Measurements from ENCODE around the gene DOC2A. TPM values are rescaled to one million over a fixed set of nuclear protein-coding genes. Genes with fewer than 3 reads are reported as not detected.
"Not testable (repeated sequence)": the region's sequence is repeated elsewhere in the genome, so short reads cannot be mapped to it uniquely, and the experiment has no call there.

DOC2A gene
- 0.15 TPM for total RNA-seq

DNA sequence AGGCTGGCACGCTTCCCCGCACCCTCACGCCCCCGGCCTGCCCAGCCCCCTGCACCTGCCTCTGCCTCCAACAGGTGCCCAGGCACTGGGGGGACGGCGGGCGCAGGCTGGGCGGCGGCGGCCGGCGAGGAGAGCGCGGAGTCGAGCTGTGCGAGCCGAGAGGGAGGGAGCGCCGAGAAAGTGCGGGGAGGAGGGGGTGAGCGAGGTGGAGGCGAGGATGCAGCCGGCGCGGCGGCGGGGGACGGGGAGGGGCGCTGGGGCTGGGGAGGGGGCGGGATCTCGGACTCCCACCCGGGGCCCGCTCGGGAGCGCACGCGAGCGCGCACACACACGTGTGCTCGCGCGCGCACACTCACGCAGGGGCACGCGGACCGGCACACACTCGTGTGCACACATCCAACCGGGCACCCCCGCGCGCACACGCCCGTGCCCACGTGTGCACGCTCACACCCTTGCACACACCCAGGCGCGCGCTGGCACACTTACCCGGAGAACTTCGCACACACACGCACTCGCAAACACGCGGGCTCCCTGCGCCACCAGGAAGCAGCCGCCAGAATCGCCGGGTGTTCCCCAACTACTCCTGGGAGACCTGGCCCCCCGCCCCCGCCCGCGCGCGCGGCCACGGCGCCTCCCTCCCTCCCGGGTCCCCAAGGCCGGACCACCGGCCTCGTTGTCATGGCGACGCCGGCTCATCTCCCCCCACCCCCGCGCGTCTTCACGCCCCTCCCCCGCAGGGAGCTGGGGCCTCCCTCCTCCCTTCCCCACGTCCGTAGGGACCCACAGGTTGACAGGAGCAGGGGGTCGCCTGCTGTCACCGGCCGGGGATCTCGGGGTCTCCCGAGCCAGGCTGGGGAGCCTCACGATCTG is at the start of gene DOC2A:
Gene DOC2A (minus strand): TSS at position 184 of the 870 bp plus-strand sequence. CDS start 805 bp downstream, outside the sequence.
- no peak for ATAC-seq
- DNase-seq (ENCODE audit: low spot score), result no peak

DNA sequence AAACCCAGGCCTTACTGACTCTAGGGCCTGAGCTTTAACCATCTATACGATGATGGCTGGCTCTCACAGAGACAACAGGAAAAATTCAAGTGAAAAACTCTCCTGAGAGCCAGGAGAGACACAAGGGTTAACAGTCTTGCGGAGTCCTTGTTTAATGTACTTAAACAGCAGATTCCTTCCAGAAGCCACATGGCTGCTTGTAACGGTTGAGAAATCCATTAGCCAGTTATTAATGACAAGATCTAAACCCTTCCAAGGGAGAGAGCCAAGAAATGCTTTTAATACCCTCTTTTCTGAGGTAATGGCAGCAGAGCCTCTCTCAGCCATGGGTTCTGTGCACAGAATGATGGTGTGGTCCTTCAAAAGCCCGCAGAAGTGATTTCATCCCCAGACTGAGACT is 49.5 kb upstream of the DOC2A start:
- no peak for DNase-seq (ENCODE audit: low spot score)
- ATAC-seq, result no peak

DNA sequence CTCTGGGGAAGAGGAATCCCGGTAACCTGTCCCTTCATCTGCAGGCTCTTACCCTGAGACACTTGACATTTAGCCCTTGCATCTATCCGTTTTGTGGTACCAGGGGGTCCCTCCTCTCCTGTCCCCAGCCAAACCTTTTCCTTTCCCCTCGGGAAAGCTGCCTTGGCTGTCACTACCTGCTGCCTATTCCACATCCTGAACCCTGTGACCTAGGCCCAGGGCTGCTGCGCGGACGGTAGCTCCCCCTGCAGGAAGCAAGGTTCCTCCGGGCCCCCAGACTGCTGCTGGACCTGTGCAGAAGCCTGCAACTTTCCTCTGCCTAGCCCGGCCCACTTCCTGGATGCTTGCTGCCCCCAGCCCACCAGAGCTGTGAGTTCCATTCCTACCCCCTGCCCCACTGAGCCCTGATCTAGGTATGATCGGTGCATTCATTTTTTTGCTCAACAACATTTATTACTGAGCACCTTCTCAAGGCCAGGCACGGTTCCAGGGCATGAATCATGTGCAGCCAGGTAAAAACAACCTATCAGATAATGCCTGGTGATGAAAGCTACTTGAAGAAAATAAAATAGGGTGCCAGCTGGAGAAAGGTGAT is 44.2 kb upstream of the DOC2A start:
- DNase-seq (ENCODE audit: low spot score), result no peak
- peak; percentile 45 for ATAC-seq

DNA sequence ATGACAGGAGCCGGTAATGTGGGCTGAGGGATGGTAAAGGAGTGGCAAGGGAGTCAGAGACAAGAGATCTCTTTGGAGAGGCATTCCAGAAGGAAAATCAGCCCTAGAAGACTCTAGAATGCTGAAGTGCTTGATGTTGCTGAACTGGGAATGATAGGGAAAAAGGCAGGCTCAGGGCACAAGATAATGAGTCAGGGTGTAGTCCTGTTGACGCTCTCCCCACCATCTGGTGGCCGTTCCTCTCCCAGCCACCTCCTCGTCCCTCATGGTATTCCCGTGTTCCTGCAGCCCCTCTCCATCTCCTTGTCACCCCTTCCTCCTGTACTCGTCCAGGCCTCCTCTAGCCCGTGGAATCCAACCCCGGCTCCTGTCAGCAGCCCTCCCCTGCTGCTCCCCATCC is 43.6 kb upstream of the DOC2A start:
- no peak for ATAC-seq
- DNase-seq (ENCODE audit: low spot score), result no peak

DNA sequence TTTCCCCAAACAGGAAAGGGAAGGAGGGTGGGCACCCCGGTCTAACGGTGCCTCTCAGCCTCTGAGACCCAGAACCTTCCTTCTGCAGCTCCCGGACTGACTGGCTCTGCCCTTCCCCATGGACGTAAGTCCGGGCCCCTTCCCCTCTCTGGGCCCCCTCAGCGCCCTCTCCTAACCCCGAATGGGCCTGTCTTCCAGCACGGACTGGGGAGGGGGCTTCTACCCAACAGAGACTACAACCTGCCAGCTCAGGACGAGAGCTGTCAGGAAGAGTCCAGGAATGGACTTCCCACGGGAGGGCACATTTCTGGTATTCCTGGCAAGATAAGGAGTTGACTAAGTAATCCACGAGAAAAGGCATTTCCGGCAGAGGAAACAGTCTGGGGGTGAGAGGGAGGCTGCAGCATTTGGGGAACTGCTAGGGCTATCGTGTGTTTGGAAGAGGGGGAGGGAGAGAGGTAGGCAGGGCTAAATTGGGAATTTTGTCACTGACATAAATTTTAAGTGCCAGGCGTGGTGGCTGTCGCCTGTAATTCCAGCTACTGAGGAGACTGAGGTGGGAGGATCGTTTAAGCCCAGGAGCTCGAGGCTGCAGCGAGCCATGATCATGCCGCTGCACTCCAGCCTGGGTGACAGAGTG is 42.7 kb upstream of the DOC2A start:
- ATAC-seq, result no peak

DNA sequence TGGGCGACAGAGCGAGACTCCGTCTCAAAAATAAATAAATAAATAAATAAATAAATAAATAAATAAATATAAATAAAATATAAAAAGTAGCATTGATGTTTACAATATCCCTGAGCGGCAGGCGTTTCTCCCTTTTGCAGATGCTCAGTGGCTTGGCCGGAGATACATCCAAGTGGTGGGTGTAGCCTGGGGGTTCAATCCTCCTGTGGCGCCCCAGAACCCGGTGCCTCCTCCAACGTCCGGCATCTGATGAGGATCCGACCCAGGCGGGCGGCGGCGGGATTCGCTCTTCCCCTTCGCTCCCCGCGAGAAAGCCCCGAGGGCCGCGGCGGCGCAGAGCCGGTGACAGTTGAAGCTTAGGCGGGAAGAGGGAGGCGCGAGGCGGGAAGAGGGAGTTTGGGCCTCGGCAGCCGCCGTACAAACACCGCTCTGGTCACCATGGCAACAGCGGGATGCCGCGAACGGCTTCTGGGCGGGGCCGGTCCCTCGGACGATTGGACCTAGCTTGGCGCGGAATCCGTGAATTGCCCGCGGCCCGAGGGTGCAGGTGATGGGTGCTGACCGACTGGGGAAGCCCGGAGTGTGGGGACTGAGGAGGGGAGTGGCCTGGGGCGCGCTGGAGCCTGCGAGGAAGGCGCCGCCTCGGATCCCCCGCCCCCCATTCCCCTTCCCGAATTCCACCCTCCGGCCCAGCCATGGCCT is 42.0 kb upstream of the DOC2A start:
- ATAC-seq, result peak; percentile 98
- peak; percentile 96 for DNase-seq (ENCODE audit: low spot score)

More for the DNA sequence above, 42.7 kb upstream of the DOC2A start:
- DNase-seq (ENCODE audit: low spot score), result no peak

DNA sequence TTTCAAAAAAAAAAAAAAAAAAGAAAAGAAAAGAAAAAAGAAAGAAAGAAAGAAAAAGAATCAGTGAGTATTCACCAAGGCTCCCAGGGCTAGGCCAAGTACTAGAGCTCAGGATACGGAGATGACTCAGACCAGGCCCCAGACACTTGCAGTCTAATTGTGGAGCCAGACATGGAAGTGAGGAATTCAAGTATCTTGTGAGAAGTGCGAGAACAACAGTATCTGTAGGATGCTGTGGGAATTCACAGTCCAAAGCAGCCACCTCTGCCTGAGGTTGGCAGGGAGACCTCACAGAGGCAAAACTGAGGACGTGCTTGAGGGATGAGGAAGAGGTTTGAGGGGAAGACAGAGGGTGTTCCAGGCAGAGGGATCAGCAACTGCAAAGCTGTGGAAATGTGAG is 40.7 kb upstream of the DOC2A start:
- DNase-seq (ENCODE audit: low spot score), result no peak
- no peak for ATAC-seq

DNA sequence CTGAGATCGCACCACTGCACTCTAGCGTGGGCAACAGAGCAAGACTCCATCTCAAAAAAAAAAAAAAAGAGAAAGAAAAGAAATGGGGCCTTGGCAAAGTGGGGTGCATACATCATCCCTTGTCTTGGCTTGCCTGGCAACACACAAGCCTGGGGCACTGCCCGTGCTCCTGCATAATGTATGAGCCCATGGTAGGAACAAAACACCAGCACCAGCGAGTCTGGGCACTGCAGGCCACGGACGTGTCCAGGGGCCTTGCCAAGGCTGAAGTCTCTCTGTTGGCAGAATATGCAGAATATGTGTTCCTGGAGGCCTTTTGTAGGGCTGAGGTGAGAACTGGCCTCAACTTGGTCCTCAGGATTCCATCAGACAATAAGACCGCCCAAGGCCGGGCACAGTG is 39.0 kb upstream of the DOC2A start:
- DNase-seq (ENCODE audit: low spot score), result no peak
- ATAC-seq, result no peak

DNA sequence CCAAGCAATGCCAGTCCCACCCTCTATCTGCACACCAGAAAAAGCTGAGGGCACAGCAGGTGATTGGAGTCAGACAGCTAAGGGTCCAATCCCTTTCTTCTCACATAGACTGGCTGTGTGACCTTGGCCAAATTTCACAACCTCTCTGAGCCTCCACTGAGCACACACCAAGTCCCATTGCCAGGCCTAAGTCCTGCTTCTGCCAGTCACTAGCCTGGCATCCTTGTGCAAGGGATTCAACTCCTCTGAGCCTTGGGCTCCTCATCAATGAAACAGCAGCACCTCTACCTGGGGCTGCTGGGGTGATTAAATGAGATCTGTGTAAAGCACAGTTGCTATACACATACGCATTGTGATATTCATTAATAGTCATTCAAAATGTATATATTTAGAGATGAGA is 35.8 kb upstream of the DOC2A start:
- DNase-seq (ENCODE audit: low spot score) (no peak), ATAC-seq (no peak)

DNA sequence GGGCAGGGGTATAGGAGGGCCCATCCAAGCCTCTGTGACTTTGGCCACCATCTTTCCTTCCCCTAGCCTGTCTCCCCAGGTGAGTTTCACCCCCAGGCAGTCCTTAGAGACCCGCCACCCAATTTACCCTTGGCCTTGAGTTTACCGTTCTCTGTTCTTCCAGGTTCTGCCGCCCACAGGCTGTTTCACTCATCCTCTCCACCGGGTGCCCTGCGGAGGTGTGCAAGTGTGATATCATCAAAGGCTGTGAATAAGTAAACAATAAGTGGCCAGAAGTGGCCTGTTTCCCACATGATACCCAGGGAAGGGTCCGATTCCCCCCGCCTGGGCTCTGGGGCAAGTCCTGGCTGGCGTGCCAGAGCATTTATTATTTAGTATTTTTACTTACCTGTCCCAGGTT is 35.4 kb upstream of the DOC2A start:
- no peak for ATAC-seq

DNA sequence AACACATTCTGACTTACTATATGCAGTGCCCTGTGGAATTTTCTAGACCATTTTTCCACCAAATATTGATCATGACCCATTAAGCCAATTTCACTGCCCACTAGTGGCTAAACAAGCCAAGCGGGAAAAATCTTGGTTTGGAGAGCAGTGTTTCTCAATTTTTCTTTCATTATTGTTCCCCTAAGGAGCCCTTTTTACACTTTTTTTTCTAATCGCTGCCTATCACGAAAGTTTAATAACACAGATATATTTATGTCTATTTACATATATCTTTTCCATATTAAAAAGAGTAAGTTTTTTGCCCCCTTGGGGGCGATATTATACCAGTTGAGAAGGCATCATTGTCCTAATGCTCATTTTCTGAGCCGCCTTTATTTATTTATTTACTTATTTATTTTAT is 31.0 kb upstream of the DOC2A start:
- DNase-seq (ENCODE audit: low spot score) (no peak), ATAC-seq (peak; percentile 50)

More for the DNA sequence above, 35.4 kb upstream of the DOC2A start:
- DNase-seq (ENCODE audit: low spot score), result no peak

DNA sequence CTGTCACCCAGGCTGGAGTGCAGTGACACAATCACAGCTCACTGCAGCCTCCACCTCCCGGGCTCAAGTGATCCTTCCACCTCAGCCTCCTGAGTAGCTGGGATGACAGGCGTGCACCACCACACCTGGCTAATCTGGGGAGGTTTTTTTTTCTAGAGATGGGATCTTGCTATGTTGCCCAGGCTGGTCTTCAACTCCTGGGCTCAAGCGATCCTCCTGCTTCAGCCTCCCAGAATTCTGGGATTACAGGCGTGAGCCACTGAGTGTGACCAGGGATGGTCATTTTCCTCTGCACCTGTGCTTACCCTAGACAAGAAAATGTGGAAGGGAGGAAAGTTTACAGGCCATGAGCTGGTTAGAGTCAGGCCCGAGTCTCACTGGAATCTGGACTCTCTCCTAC is 29.9 kb upstream of the DOC2A start:
- ATAC-seq; DNase-seq (ENCODE audit: low spot score): not testable (repeated sequence)

DNA sequence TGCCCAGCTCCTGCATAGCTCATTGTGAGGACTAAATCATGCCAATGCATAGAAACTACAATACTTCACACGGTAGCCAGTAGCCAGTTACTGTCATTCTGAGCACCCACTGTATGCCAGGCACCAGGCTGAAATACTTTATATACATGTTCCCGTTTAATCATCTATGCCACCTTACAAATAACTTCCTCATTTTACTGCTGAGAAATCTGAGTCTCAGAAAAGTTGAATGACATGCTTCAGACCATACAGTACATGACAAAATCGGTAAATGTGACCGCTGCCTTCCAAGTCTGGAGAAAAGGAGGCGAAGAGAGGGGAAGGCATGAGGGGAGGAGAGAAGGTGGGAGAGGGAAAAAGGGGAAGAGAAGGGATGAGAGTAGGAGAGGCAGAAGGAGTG is 29.4 kb upstream of the DOC2A start:
- DNase-seq (ENCODE audit: low spot score), result no peak

DNA sequence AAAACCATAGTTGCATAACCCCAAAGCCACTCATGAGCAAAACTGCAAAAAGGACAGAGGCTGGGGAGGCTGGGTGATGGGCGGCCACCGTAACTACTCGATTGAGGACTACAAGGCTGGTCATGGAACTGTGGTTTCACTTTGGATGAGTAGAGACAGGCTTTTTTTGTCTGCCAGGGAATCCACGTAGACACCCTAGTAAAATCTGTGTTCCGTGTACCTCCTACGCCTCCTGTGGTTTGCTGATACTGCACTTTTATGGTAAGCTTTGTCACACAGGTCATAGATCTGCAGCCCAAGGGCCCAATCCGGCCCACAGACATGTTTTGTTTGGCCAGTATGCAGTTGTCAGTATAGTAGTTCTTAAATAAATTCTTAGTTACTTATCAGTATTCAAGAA is 22.4 kb upstream of the DOC2A start:
- ATAC-seq, result no peak
- no peak for DNase-seq (ENCODE audit: low spot score)

More for the DNA sequence above, 29.4 kb upstream of the DOC2A start:
- no peak for ATAC-seq

DNA sequence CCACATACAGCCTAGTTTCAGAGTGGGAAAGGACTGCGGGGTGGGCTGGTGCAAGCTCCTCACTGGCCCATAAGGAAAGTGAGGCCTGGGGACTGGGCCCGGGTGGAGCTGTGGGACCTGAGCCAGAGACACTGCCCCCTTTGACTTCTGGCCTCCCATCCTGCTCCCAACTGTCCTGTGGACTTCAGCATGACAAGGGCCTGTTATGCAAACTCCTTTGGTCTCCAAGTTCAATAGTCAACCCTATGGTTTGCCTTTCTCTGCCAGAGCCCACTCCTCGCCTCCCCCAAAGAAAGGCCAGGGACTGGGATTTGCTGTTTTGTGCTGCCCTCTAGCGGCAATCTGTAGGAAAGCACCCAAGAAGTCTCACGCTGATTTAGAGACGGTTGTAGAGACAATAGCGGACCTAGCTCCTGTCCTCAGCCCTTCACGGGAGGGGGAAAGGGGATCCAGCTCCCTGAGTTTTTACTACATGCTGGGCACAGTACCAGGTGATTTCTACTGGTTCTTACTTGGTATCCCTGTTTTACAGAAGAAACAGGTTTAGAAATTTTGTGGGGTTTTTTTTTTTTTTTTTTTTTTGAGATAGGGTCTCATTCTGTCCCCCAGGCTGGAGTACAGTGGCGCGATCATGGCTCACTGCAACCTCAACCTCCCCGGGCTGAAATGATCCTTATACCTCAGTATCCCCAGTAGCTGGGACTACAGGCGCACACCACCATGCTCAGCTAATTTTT is 21.4 kb upstream of the DOC2A start:
- ATAC-seq, result peak; percentile 75
- DNase-seq (ENCODE audit: low spot score), result no peak

DNA sequence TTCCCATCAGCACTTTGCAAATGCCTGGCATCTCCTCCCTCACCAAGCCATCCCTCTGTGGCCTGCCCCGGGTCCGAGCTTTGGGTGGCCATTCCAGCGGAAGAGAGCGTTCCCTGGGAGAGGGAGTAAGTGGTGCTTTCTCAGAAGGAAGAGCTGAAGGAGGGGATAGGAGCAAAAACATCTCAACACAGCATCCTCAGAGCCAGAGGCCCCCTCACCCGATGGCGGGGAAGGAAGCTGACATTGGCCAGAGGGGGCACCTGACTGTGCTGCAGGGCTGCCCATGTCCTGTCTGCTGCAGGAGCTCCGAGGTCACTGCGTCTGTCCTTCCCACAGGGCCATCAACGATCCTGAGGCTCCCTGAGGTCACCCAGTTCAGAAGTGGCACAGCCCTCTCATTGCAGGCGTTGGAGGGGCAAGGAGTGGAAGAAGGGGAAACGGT is 20.7 kb upstream of the DOC2A start:
- DNase-seq (ENCODE audit: low spot score), result no peak
- ATAC-seq, result no peak

DNA sequence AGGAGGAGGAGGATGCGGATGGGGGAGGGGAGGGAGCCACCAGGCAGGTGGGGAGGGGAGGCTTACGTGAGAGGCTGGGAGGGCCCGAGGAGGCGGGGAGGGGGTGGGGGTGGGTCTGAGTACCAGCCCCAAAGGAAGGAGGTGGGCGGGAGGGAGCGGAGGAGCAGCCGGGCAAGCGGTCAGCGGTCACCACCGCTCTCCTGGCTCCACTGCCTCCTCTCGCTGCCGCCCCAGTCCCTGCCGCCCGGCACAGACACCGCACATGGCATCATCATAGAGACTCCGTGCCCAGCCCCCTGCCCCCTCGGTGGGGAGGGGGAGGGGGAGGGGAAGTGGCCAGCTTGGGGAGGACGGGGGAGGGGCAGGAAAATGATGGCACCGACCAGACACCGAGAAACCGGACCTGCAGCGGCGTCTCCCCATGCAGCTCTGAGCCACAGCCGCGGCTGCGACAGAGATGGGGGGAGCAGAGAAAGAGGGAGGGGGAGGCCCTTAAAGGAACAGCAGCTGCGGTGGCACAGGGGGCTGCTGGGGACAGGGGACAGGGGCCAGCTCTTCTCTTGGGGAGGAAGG is 20.1 kb upstream of the DOC2A start, which contains the start of gene TLCD3B:
Gene TLCD3B (minus strand): TSS at position 431 of the 573 bp plus-strand sequence. CDS start 744 bp downstream, outside the sequence.
- peak; percentile 28 for ATAC-seq
- no peak for DNase-seq (ENCODE audit: low spot score)

DNA sequence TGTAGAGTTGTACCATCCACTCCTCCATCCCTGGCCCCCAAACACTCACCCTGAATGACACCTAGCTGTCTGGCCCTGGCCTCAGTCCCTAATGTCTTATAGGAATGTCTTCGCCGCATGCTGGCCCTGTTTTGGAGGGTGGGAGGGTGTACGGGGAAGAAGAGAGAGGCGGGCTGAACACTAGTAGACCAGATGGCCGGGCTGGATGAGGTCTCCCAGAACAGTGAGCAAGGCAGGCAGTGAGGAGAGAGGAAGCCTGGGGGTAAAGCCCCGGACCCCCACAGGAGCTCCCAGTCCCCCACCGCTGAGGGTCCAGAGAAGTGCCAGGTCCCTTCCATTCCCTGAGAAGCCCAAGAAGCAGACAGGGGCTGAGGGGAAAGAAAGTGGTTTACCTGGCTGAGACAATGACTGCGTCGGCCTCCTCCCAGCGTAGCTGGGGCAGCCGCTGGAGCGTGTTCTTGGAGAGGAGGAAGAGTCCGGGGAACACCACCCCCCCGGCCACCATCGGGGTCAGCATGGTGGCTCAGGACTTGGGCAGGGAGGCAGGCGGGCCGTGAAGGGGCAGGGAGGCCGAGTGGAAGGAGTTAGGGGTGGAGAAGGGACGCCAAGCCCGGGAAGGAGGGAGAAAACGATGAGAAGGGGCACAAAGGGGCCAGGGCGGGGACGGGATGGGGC is 19.3 kb upstream of the DOC2A start:
- no peak for DNase-seq (ENCODE audit: low spot score)
- no peak for ATAC-seq

DNA sequence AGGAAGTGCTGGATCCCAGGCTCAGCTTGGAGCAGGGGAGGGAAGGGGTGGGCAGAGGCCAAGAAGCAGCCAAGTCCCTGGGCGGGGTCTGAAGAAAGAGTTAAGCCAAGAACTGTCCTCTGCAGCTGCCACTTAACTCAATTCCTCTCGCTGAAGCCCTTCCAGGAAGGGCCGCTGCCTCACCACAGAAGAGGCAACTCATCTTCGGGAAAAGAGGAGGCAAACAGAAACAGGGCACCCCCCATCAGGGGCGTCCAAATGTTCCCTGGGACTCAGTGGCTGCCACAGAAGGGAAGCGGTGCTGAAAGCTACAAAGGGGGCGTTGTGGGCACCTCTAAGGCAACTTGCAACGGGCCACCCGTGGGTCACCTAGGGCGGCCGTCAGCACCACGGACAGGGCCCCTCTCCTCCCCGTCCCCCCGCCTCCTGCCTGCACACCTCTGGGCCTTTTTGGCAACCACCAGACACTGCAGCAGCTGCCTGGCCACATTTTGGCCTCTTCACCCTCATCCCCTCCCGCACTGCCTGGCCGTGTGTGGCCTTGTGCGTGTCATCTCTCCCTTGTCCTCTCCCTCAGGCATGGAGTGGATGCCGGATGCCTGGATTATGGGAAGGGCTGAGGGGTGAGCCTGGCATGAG is 17.7 kb upstream of the DOC2A start:
- ATAC-seq (peak; percentile 59), DNase-seq (ENCODE audit: low spot score) (no peak)

All from left lobe of liver (tissue), 2 donors.